Activated B cell treated with CpG ODN at 0.5 μM for 24 hours (primary cell): ENCODE data around the gene C16orf95. TPM values are rescaled to one million over a fixed set of nuclear protein-coding genes. Genes with fewer than 3 reads are reported as not detected.

ENCODE experiments used
- ATAC-seq: fragments of 200-7000 bp; cut with Tn5 transposase; one replicate; pipeline ENCODE4 v1.10.0; 2021; ENCODE audit warnings: low read depth, mild to moderate bottlenecking, moderate library complexity
- CTCF ChIA-PET: fragments of 350-600 bp; sonication (Branson Sonifier 250); formaldehyde crosslinking; loops from one replicate; lab custom pipeline; 2021; ENCODE audit warnings: antibody characterized with exemption; lab: Charles Lee
- POLR2A ChIA-PET: fragments of 350-600 bp; sonication (Branson Sonifier 250); formaldehyde crosslinking; loops from one replicate; lab custom pipeline; 2021; ENCODE audit warnings: antibody characterized with exemption; lab: Charles Lee
- DNase-seq: peaks from one replicate; pipeline ENCODE4 v3.0.0; 2022
- H3K27ac Mint-ChIP-seq: one replicate; pipeline ENCODE4 v1.8.0; 2020; ENCODE audit warnings: mixed read lengths
- H3K27me3 Mint-ChIP-seq: one replicate; pipeline ENCODE4 v1.8.0; 2021; ENCODE audit warnings: mixed read lengths
- H3K36me3 Mint-ChIP-seq: one replicate; pipeline ENCODE4 v1.8.0; 2021; ENCODE audit warnings: low read depth, mixed read lengths
- H3K4me1 Mint-ChIP-seq: one replicate; pipeline ENCODE4 v1.8.0; 2021; ENCODE audit warnings: mixed read lengths
- H3K4me3 Mint-ChIP-seq: one replicate; pipeline ENCODE4 v1.8.0; 2020; ENCODE audit warnings: mild to moderate bottlenecking, mixed read lengths
- H3K9me3 Mint-ChIP-seq: one replicate; pipeline ENCODE4 v1.8.0; 2020; ENCODE audit warnings: mixed read lengths
- intact Hi-C: fragments of 100-400 bp; cut with micrococcal nuclease; formaldehyde crosslinking; loops from one replicate; pipeline ENCODE4 v1.15.1; 2024
- total RNA-seq: library from RNA; stranded (reverse); gene quantifications from 2 replicates; pipeline ENCODE4 v1.2.3, GENCODE V29; 2022
- TF ChIP-seq, protein P1 (sequence below): fragments of 200-600 bp; IDR thresholded peaks from one replicate; pipeline ENCODE4 v1.8.0; 2022; ENCODE audit warnings: antibody characterized with exemption, mild to moderate bottlenecking

C16orf95 gene
- total RNA-seq, 1 donor from 2014 or later, result 2.1 TPM

GRCh38 chr16:87338155-87338765, 21.1 kb upstream of the C16orf95 start:
- CTCF ChIA-PET, result no interaction called here
- POLR2A ChIA-PET, result no interaction called here
- intact Hi-C loops, result no loop called here
- H3K9me3 Mint-ChIP-seq, result no peaks in the 10 kb centered on the region
- TF ChIP-seq, protein P1, sequence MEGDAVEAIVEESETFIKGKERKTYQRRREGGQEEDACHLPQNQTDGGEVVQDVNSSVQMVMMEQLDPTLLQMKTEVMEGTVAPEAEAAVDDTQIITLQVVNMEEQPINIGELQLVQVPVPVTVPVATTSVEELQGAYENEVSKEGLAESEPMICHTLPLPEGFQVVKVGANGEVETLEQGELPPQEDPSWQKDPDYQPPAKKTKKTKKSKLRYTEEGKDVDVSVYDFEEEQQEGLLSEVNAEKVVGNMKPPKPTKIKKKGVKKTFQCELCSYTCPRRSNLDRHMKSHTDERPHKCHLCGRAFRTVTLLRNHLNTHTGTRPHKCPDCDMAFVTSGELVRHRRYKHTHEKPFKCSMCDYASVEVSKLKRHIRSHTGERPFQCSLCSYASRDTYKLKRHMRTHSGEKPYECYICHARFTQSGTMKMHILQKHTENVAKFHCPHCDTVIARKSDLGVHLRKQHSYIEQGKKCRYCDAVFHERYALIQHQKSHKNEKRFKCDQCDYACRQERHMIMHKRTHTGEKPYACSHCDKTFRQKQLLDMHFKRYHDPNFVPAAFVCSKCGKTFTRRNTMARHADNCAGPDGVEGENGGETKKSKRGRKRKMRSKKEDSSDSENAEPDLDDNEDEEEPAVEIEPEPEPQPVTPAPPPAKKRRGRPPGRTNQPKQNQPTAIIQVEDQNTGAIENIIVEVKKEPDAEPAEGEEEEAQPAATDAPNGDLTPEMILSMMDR, result no peak
- ATAC-seq (no peak), DNase-seq (no peak)
- no peaks in the 10 kb centered on the region for H3K27me3 Mint-ChIP-seq
- H3K27ac Mint-ChIP-seq, result no peak overlapping the region
- no peak overlapping the region for H3K4me3 Mint-ChIP-seq
- peaks cover 60% of the 10 kb centered on the region for H3K36me3 Mint-ChIP-seq
- peaks cover 12% of the 10 kb centered on the region for H3K4me1 Mint-ChIP-seq

GRCh38 chr16:87337262-87337771, 20.1 kb upstream of the C16orf95 start:
- Mint-ChIP-seq H3K9me3 (no peaks in the 10 kb centered on the region), H3K36me3 (peaks cover 60% of the 10 kb centered on the region), H3K27me3 (no peaks in the 10 kb centered on the region), H3K4me3 (no peak overlapping the region), H3K27ac (no peak overlapping the region), H3K4me1 (peaks cover 12% of the 10 kb centered on the region)
- no peak for DNase-seq
- CTCF ChIA-PET, result no interaction called here
- intact Hi-C loops, result no loop called here
- ATAC-seq, result no peak
- POLR2A ChIA-PET, result no interaction called here
- TF ChIP-seq, protein P1, result no peak

GRCh38 chr16:87336434-87337240, 19.4 kb upstream of the C16orf95 start:
- intact Hi-C loops, result no loop called here
- Mint-ChIP-seq H3K4me3 (no peak overlapping the region), H3K27ac (no peak overlapping the region), H3K4me1 (peaks cover 12% of the 10 kb centered on the region), H3K9me3 (no peaks in the 10 kb centered on the region), H3K27me3 (no peaks in the 10 kb centered on the region), H3K36me3 (peaks cover 61% of the 10 kb centered on the region)
- POLR2A ChIA-PET, result no interaction called here
- CTCF ChIA-PET, result no interaction called here
- ATAC-seq (no peak), DNase-seq (no peak)
- TF ChIP-seq, protein P1, result no peak

DNA sequence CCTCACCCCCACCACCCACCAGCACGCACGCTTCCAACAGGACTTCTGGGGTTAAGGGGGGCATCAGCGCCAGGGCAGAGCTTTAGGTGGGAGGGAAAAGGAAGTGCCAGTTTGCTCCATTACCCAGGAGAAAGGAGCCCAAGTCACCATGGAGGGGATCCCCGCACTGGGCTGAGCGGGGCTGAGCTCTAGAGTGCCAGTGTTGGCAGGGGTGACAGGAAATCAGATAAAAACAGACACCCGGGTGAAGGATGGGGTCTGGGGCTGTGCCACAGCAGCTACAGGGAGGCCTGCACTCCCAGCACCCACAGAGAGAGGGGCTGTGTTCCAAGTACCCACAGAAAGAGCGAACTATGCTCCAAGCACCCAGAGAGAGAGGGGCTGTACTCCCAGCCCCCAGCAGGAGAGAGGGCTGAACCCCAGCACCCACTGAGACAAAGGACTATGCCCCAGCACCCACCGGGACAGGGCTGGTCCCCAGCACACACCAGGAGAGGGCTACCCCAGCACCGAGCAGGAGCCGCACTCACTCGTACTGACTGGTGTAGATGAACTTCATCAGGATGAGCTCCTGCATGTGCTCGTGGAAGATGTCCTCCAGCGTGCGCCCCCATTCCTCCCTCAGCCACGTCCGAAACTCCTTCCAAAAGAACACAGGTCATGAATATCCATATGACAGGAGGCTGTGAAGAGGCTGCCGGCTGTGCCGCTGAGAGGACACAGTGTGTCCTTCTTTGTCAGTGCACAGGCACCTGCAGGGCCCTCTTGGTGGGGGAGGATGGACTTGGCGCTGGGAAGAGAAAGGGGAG, 18.6 kb upstream of the C16orf95 start:
- TF ChIP-seq, protein P1, result no peak
- CTCF ChIA-PET, result no interaction called here
- H3K27ac Mint-ChIP-seq, result no peak overlapping the region
- no peaks in the 10 kb centered on the region for H3K27me3 Mint-ChIP-seq
- H3K9me3 Mint-ChIP-seq, result no peaks in the 10 kb centered on the region
- no peak overlapping the region for H3K4me3 Mint-ChIP-seq
- ATAC-seq, result no peak
- DNase-seq, result no peak
- peaks cover 12% of the 10 kb centered on the region for H3K4me1 Mint-ChIP-seq
- POLR2A ChIA-PET, result no interaction called here
- intact Hi-C loops, result no loop called here
- H3K36me3 Mint-ChIP-seq, result peaks cover 65% of the 10 kb centered on the region
